Mucosa of descending colon (tissue), 3 donors: ENCODE results near the gene NOVA1. TPM values are rescaled to one million over a fixed set of nuclear protein-coding genes. Genes with fewer than 3 reads are reported as not detected.
A peak's percentile ranks its signal among the peaks of the same experiment; 100 is the strongest.

Experiments
- ATAC-seq: fragments of 200-7000 bp; cut with Tn5 transposase; one replicate; pipeline ENCODE4 v1.9.1; 2020; ENCODE audit warnings: mild to moderate bottlenecking, moderate library complexity
- DNase-seq, 3 donors: peaks; one replicate each; pipeline ENCODE4 v3.0.0-alpha.2; 2020
- H3K36me3 ChIP-seq: fragments of 200-600 bp; one replicate; pipeline ENCODE4 v1.8.0; 2021; ENCODE audit warnings: low read depth, mild to moderate bottlenecking
- H3K4me1 ChIP-seq: fragments of 200-600 bp; one replicate; pipeline ENCODE4 v1.8.0; 2021; ENCODE audit warnings: low read depth, mild to moderate bottlenecking
- H3K4me3 ChIP-seq: fragments of 200-600 bp; one replicate; pipeline ENCODE4 v1.8.0; 2021; ENCODE audit warnings: mild to moderate bottlenecking
- H3K9me3 ChIP-seq: fragments of 200-600 bp; one replicate; pipeline ENCODE4 v1.8.0; 2021; ENCODE audit warnings: mild to moderate bottlenecking
- CTCF ChIP-seq: fragments of 200-600 bp; IDR thresholded peaks from one replicate; pipeline ENCODE4 v1.8.0; 2022; ENCODE audit warnings: antibody characterized with exemption, mild to moderate bottlenecking
- intact Hi-C, 2 donors: fragments of 100-400 bp; cut with DNase I in 1 of 2; cut with micrococcal nuclease in 1 of 2; formaldehyde crosslinking; loops; one replicate each; pipeline versions ENCODE4 v1.11.0 to v1.11.1; 2022; cut with DNase I, micrococcal nuclease
- total RNA-seq, 3 donors: library from RNA; stranded (reverse); fragmentation: NEBNext Ultra II Directional in 2 of 3; extraction: Animal tissue kit (Norgen Biotek cat#: 25700) in 2 of 3; gene quantifications; one replicate each; pipeline versions ENCODE4 v1.2.1 to v1.2.4, GENCODE V29; 2021 to 2023
- donor health status: DM: no; HTN: no; CAD: no; lungs with moderate emphysema.
- donor health status: DM: no; HTN: no; CAD: no.
- donor health status: DM: no; HTN: yes; CAD: no.

The NOVA1 gene
- total RNA-seq, 3 donors from 2014 or later = 3.0 to 13.7 (median 6.1) TPM

GRCh38 chr14:26597071-26597588 lies 703 bp downstream of the NOVA1 start:
- Histone ChIP-seq H3K4me3 (peak overlapping the region; percentile 25), H3K4me1 (peaks cover 7% of the 10 kb centered on the region), H3K9me3 (no peaks in the 10 kb centered on the region), H3K36me3 (no peaks in the 10 kb centered on the region)
- intact Hi-C loops = loop anchor here in 1 of 2 donors (10.0 kb wide), 1 partner anchor 202 kb away; no protein-coding TSS in a partner anchor
- no peak for TF ChIP-seq CTCF
- DNase-seq = peak; percentile 28 to 42 (median 37)
- peak; percentile 5 for ATAC-seq

- Histone ChIP-seq H3K36me3 (no peaks in the 10 kb centered on the region), H3K4me1 (peaks cover 7% of the 10 kb centered on the region), H3K9me3 (no peaks in the 10 kb centered on the region), H3K4me3 (no peak overlapping the region)
- ATAC-seq = no peak
- intact Hi-C loops = loop anchor here in 1 of 2 donors (10.0 kb wide), 1 partner anchor 202 kb away; no protein-coding TSS in a partner anchor
- TF ChIP-seq CTCF = no peak
- DNase-seq = peak in 1 of 3 donors; percentile 9
Measured at GRCh38 chr14:26596543-26597061, 1.2 kb downstream of the NOVA1 start.

- TF ChIP-seq CTCF = no peak
- Histone ChIP-seq H3K4me3 (no peak overlapping the region), H3K9me3 (no peaks in the 10 kb centered on the region), H3K36me3 (no peaks in the 10 kb centered on the region), H3K4me1 (peaks cover 7% of the 10 kb centered on the region)
- ATAC-seq (no peak), DNase-seq (no peak)
- intact Hi-C loops = loop anchor here in 1 of 2 donors (10.0 kb wide), 1 partner anchor 201 kb away; no protein-coding TSS in a partner anchor
Measured at GRCh38 chr14:26595926-26596542, 1.8 kb downstream of the NOVA1 start.

- no peaks in the 10 kb centered on the region for H3K36me3 ChIP-seq
- no peak for DNase-seq
- ATAC-seq = no peak
- no peak overlapping the region for H3K4me3 ChIP-seq
- intact Hi-C loops = loop anchor here in 1 of 2 donors (10.0 kb wide), 1 partner anchor 200 kb away; no protein-coding TSS in a partner anchor
- no peaks in the 10 kb centered on the region for H3K9me3 ChIP-seq
- TF ChIP-seq CTCF = no peak
- H3K4me1 ChIP-seq = peaks cover 7% of the 10 kb centered on the region
Measured at GRCh38 chr14:26594756-26595545, 2.9 kb downstream of the NOVA1 start.

- ATAC-seq (no peak), DNase-seq (no peak)
- Histone ChIP-seq H3K4me3 (no peak overlapping the region), H3K4me1 (peaks cover 7% of the 10 kb centered on the region), H3K36me3 (no peaks in the 10 kb centered on the region), H3K9me3 (no peaks in the 10 kb centered on the region)
- intact Hi-C loops = loop anchor here in 1 of 2 donors (10.0 kb wide), 1 partner anchor 199 kb away; no protein-coding TSS in a partner anchor
- no peak for TF ChIP-seq CTCF
Measured at GRCh38 chr14:26594148-26594547, 3.7 kb downstream of the NOVA1 start.
